ENCODE results near the gene UPF2. TPM values are rescaled to one million over a fixed set of nuclear protein-coding genes. Genes with fewer than 3 reads are reported as not detected.

Gene UPF2
- polyA plus RNA-seq, 1 donor from 2014 or later = 14.3 TPM

GRCh38 chr10:11870900-11871400 lies 171.7 kb downstream of the UPF2 start:
- TF ChIP-seq SMC3 (conservative IDR thresholded peaks at IDR 0.05; ENCODE audit: poor library complexity) (no peak), MXI1 (conservative IDR thresholded peaks at IDR 0.05; ENCODE audit: poor library complexity, severe bottlenecking) (no peak), EP300 (conservative IDR thresholded peaks at IDR 0.05; ENCODE audit: poor library complexity, severe bottlenecking) (no peak), POLR2AphosphoS5 (IDR thresholded peaks at IDR 0.05) (no peak), RAD21 (conservative IDR thresholded peaks at IDR 0.05) (no peak), CTCF (IDR thresholded peaks at IDR 0.05; ENCODE audit: poor library complexity, severe bottlenecking) (no peak), REST (IDR thresholded peaks at IDR 0.05; ENCODE audit: borderline replicate concordance) (no peak), TAF1 (IDR thresholded peaks at IDR 0.05; ENCODE audit: low read depth) (no peak)
- H3K9me3 ChIP-seq (ENCODE audit: low read length) = no peaks in the 10 kb centered on the region

DNA sequence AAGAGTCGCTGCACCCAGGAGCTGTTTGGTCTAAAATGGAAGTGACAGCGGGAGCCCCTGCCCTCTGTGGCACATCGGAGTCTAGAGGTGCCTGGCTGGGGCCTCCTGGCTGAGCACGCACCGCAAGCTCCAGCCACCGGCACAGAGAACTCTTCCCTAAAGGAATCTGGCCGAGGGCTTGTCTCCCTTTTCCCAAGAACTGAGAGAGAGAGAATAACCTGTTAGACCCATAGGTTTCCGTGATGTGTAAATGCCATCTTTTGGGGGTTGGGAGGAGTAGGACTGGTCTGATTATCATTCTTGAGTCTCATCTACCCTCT lies 172.2 kb downstream of the UPF2 start:
- H3K9me3 ChIP-seq (ENCODE audit: low read length) = no peaks in the 10 kb centered on the region
- no peak overlapping the region for H3K27ac ChIP-seq (ENCODE audit: low read length)
- H3K9me2 ChIP-seq (ENCODE audit: insufficient read depth, low read length) = no peaks in the 10 kb centered on the region
- no peak overlapping the region for H3K9ac ChIP-seq (ENCODE audit: low read length)
- no peaks in the 10 kb centered on the region for H3K27me3 ChIP-seq (ENCODE audit: insufficient read depth, low read depth, low read length)
- H3K79me2 ChIP-seq (replicated peaks; ENCODE audit: insufficient read depth, low read length) = no peaks in the 10 kb centered on the region
- TF ChIP-seq RAD21 (conservative IDR thresholded peaks at IDR 0.05) (no peak), MXI1 (conservative IDR thresholded peaks at IDR 0.05; ENCODE audit: poor library complexity, severe bottlenecking) (no peak), EP300 (conservative IDR thresholded peaks at IDR 0.05; ENCODE audit: poor library complexity, severe bottlenecking) (no peak), SMC3 (conservative IDR thresholded peaks at IDR 0.05; ENCODE audit: poor library complexity) (no peak), CTCF (IDR thresholded peaks at IDR 0.05; ENCODE audit: poor library complexity, severe bottlenecking) (no peak), EZH2 (IDR thresholded peaks at IDR 0.05; ENCODE audit: borderline replicate concordance, insufficient read depth, low read length, poor library complexity, severe bottlenecking) (no peak), REST (IDR thresholded peaks at IDR 0.05; ENCODE audit: borderline replicate concordance) (no peak), POLR2AphosphoS5 (IDR thresholded peaks at IDR 0.05) (no peak), TAF1 (IDR thresholded peaks at IDR 0.05; ENCODE audit: low read depth) (no peak)
- H3F3A ChIP-seq (ENCODE audit: insufficient read depth, low read length, poor library complexity, severe bottlenecking) = no peaks in the 10 kb centered on the region
- no peak overlapping the region for H3K4me2 ChIP-seq (ENCODE audit: low read length)
- H3K4me3 ChIP-seq (ENCODE audit: low read length) = no peak overlapping the region
- no peak overlapping the region for H2AFZ ChIP-seq (ENCODE audit: low read depth, low read length)
- H4K20me1 ChIP-seq (ENCODE audit: insufficient read depth) = no peaks in the 10 kb centered on the region
- no peaks in the 10 kb centered on the region for H3K36me3 ChIP-seq (ENCODE audit: insufficient read depth, low read length)

More at GRCh38 chr10:11870900-11871400, 171.7 kb downstream of the UPF2 start:
- Histone ChIP-seq H3K36me3 (ENCODE audit: insufficient read depth, low read length) (no peaks in the 10 kb centered on the region), H3K27me3 (ENCODE audit: insufficient read depth, low read depth, low read length) (no peaks in the 10 kb centered on the region), H3F3A (ENCODE audit: insufficient read depth, low read length, poor library complexity, severe bottlenecking) (no peaks in the 10 kb centered on the region), H3K27ac (ENCODE audit: low read length) (no peak overlapping the region), H4K20me1 (ENCODE audit: insufficient read depth) (no peaks in the 10 kb centered on the region), H3K4me3 (ENCODE audit: low read length) (no peak overlapping the region), H3K9ac (ENCODE audit: low read length) (no peak overlapping the region), H3K4me2 (ENCODE audit: low read length) (no peak overlapping the region), H3K79me2 (replicated peaks; ENCODE audit: insufficient read depth, low read length) (no peaks in the 10 kb centered on the region), H3K9me2 (ENCODE audit: insufficient read depth, low read length) (no peaks in the 10 kb centered on the region), H2AFZ (ENCODE audit: low read depth, low read length) (no peak overlapping the region)
